ENCODE measurements around the gene YRDC. TPM values are rescaled to one million over a fixed set of nuclear protein-coding genes. Genes with fewer than 3 reads are reported as not detected.

Gene YRDC
- total and polyA plus RNA-seq, 2 of the 13 experiments (the other 11 are each of a cell fraction or from before 2014, with no cell fraction given), result 27.5 to 29.2 TPM

DNA sequence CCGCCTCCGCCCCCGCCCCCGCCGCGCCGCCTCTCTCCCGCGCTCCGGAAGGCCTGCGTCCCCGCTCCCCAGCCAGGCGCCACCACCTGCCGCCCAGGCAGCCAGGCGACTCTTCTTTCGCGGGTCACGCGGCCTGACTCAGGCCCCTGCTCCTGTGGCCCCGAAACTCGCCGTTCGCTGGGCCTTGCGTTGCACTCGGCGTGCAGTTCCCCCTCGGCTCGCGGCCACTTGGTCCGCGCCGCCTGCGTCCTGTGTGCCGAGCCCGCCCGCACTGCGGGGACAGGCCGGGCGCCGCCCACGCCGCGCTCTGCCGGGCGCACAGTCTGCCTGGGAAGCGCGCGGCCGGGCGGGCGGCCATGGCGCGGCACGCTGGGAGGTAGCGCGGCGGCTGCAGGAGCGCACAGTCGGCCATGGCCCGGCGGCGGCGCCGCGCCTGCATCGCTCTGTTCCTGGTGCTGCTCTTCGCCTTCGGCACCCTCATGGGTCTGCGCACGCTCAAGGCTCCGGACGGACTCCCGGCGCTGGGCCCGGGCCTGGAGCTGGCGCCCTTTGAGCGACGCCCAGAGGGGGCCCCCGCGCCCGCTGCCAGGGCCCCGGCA, 14.1 kb downstream of the YRDC start, which contains the start of gene MANEAL (continued):
- TF ChIP-seq, protein P1, sequence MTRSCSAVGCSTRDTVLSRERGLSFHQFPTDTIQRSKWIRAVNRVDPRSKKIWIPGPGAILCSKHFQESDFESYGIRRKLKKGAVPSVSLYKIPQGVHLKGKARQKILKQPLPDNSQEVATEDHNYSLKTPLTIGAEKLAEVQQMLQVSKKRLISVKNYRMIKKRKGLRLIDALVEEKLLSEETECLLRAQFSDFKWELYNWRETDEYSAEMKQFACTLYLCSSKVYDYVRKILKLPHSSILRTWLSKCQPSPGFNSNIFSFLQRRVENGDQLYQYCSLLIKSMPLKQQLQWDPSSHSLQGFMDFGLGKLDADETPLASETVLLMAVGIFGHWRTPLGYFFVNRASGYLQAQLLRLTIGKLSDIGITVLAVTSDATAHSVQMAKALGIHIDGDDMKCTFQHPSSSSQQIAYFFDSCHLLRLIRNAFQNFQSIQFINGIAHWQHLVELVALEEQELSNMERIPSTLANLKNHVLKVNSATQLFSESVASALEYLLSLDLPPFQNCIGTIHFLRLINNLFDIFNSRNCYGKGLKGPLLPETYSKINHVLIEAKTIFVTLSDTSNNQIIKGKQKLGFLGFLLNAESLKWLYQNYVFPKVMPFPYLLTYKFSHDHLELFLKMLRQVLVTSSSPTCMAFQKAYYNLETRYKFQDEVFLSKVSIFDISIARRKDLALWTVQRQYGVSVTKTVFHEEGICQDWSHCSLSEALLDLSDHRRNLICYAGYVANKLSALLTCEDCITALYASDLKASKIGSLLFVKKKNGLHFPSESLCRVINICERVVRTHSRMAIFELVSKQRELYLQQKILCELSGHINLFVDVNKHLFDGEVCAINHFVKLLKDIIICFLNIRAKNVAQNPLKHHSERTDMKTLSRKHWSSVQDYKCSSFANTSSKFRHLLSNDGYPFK (CRISPR knock-in tag; IDR thresholded peaks at IDR 0.05; ENCODE audit: borderline replicate concordance), result no peak
- TF ChIP-seq ELF4 (CRISPR knock-in tag; IDR thresholded peaks at IDR 0.05; ENCODE audit: borderline replicate concordance) (no peak), SMARCC2 (IDR thresholded peaks at IDR 0.05) (no peak), ARID2 (CRISPR knock-in tag; IDR thresholded peaks at IDR 0.05; ENCODE audit: borderline replicate concordance) (no peak), SP1 (IDR thresholded peaks at IDR 0.05) (no peak), SP1 (CRISPR knock-in tag; IDR thresholded peaks at IDR 0.05) (no peak), CBX1 (IDR thresholded peaks at IDR 0.05; ENCODE audit: low read depth) (no peak), SP2 (CRISPR knock-in tag; IDR thresholded peaks at IDR 0.05) (no peak), ZNF790 (CRISPR knock-in tag; IDR thresholded peaks at IDR 0.05; ENCODE audit: borderline replicate concordance) (peak; percentile 34; the same call in 1 of the 2 replicates), ZNF556 (CRISPR knock-in tag; IDR thresholded peaks at IDR 0.05; ENCODE audit: borderline replicate concordance) (no peak), ZNF629 (CRISPR knock-in tag; conservative IDR thresholded peaks at IDR 0.05) (peak; percentile 47; the same call in 1 of the 2 replicates), ZNF557 (CRISPR knock-in tag; IDR thresholded peaks at IDR 0.05) (0 out of 2 replicates have a peak, but pooled peaks have one; percentile 39), TP53 (CRISPR knock-in tag; conservative IDR thresholded peaks at IDR 0.05) (no peak), KDM4B (CRISPR knock-in tag; IDR thresholded peaks at IDR 0.05) (no peak)
- TF ChIP-seq, protein P2, sequence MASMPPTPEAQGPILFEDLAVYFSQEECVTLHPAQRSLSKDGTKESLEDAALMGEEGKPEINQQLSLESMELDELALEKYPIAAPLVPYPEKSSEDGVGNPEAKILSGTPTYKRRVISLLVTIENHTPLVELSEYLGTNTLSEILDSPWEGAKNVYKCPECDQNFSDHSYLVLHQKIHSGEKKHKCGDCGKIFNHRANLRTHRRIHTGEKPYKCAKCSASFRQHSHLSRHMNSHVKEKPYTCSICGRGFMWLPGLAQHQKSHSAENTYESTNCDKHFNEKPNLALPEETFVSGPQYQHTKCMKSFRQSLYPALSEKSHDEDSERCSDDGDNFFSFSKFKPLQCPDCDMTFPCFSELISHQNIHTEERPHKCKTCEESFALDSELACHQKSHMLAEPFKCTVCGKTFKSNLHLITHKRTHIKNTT (CRISPR knock-in tag; IDR thresholded peaks at IDR 0.05), result no peak
- TF ChIP-seq, protein P3, sequence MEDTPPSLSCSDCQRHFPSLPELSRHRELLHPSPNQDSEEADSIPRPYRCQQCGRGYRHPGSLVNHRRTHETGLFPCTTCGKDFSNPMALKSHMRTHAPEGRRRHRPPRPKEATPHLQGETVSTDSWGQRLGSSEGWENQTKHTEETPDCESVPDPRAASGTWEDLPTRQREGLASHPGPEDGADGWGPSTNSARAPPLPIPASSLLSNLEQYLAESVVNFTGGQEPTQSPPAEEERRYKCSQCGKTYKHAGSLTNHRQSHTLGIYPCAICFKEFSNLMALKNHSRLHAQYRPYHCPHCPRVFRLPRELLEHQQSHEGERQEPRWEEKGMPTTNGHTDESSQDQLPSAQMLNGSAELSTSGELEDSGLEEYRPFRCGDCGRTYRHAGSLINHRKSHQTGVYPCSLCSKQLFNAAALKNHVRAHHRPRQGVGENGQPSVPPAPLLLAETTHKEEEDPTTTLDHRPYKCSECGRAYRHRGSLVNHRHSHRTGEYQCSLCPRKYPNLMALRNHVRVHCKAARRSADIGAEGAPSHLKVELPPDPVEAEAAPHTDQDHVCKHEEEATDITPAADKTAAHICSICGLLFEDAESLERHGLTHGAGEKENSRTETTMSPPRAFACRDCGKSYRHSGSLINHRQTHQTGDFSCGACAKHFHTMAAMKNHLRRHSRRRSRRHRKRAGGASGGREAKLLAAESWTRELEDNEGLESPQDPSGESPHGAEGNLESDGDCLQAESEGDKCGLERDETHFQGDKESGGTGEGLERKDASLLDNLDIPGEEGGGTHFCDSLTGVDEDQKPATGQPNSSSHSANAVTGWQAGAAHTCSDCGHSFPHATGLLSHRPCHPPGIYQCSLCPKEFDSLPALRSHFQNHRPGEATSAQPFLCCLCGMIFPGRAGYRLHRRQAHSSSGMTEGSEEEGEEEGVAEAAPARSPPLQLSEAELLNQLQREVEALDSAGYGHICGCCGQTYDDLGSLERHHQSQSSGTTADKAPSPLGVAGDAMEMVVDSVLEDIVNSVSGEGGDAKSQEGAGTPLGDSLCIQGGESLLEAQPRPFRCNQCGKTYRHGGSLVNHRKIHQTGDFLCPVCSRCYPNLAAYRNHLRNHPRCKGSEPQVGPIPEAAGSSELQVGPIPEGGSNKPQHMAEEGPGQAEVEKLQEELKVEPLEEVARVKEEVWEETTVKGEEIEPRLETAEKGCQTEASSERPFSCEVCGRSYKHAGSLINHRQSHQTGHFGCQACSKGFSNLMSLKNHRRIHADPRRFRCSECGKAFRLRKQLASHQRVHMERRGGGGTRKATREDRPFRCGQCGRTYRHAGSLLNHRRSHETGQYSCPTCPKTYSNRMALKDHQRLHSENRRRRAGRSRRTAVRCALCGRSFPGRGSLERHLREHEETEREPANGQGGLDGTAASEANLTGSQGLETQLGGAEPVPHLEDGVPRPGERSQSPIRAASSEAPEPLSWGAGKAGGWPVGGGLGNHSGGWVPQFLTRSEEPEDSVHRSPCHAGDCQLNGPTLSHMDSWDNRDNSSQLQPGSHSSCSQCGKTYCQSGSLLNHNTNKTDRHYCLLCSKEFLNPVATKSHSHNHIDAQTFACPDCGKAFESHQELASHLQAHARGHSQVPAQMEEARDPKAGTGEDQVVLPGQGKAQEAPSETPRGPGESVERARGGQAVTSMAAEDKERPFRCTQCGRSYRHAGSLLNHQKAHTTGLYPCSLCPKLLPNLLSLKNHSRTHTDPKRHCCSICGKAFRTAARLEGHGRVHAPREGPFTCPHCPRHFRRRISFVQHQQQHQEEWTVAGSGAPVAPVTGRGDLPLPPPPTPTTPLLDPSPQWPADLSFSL (CRISPR knock-in tag; IDR thresholded peaks at IDR 0.05), result no peak
- TF ChIP-seq, protein P4, sequence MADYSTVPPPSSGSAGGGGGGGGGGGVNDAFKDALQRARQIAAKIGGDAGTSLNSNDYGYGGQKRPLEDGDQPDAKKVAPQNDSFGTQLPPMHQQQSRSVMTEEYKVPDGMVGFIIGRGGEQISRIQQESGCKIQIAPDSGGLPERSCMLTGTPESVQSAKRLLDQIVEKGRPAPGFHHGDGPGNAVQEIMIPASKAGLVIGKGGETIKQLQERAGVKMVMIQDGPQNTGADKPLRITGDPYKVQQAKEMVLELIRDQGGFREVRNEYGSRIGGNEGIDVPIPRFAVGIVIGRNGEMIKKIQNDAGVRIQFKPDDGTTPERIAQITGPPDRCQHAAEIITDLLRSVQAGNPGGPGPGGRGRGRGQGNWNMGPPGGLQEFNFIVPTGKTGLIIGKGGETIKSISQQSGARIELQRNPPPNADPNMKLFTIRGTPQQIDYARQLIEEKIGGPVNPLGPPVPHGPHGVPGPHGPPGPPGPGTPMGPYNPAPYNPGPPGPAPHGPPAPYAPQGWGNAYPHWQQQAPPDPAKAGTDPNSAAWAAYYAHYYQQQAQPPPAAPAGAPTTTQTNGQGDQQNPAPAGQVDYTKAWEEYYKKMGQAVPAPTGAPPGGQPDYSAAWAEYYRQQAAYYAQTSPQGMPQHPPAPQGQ (CRISPR knock-in tag; IDR thresholded peaks at IDR 0.05; ENCODE audit: borderline replicate concordance), result no peak

Data from HepG2 (cell line).